ENCODE data around the gene PITPNM1.

GRCh38 chr11:67472882-67473281 is 32.3 kb downstream of the PITPNM1 start:
- TF ChIP-seq, protein P1, sequence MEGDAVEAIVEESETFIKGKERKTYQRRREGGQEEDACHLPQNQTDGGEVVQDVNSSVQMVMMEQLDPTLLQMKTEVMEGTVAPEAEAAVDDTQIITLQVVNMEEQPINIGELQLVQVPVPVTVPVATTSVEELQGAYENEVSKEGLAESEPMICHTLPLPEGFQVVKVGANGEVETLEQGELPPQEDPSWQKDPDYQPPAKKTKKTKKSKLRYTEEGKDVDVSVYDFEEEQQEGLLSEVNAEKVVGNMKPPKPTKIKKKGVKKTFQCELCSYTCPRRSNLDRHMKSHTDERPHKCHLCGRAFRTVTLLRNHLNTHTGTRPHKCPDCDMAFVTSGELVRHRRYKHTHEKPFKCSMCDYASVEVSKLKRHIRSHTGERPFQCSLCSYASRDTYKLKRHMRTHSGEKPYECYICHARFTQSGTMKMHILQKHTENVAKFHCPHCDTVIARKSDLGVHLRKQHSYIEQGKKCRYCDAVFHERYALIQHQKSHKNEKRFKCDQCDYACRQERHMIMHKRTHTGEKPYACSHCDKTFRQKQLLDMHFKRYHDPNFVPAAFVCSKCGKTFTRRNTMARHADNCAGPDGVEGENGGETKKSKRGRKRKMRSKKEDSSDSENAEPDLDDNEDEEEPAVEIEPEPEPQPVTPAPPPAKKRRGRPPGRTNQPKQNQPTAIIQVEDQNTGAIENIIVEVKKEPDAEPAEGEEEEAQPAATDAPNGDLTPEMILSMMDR (IDR thresholded peaks at IDR 0.05), result no peak
- TF ChIP-seq POLR2AphosphoS5 (IDR thresholded peaks at IDR 0.05; ENCODE audit: low read depth, low read length), result no peak

All from Panc1 (cell line).